ENCODE results near the gene ENO2.

ENO2 gene

GRCh38 chr12:6952121-6952862 is 37.9 kb downstream of the ENO2 start:
- no peak for DNase-seq

GRCh38 chr12:6952863-6953441 is 38.6 kb downstream of the ENO2 start:
- no peak for DNase-seq

GRCh38 chr12:6953442-6954315 is 39.3 kb downstream of the ENO2 start:
- DNase-seq = no peak

GRCh38 chr12:6954316-6955107 is 40.1 kb downstream of the ENO2 start:
- DNase-seq = no peak

- no peak for DNase-seq
Observed at GRCh38 chr12:6955108-6956020, 41.0 kb downstream of the ENO2 start.

GRCh38 chr12:6956021-6956727 is 41.8 kb downstream of the ENO2 start:
- no peak for DNase-seq

GRCh38 chr12:6957151-6957701 is 42.8 kb downstream of the ENO2 start:
- no peak for DNase-seq

- no peak for DNase-seq
Observed at GRCh38 chr12:6957741-6958608, 43.6 kb downstream of the ENO2 start.

- DNase-seq = no peak
Observed at GRCh38 chr12:6958609-6959057, 44.3 kb downstream of the ENO2 start.

- DNase-seq = no peak
Observed at GRCh38 chr12:6959058-6959804, 44.9 kb downstream of the ENO2 start.

- DNase-seq = no peak
Observed at GRCh38 chr12:6959805-6960592, 45.6 kb downstream of the ENO2 start.

GRCh38 chr12:6960593-6961277 is 46.4 kb downstream of the ENO2 start:
- DNase-seq = no peak

- no peak for DNase-seq
Observed at GRCh38 chr12:6961278-6961694, 46.9 kb downstream of the ENO2 start.

- DNase-seq = peak; percentile 86
Observed at GRCh38 chr12:6961695-6962284, 47.4 kb downstream of the ENO2 start.

GRCh38 chr12:6962285-6963015 is 48.1 kb downstream of the ENO2 start:
- DNase-seq = peak; percentile 82

- peak; percentile 93 for DNase-seq
Observed at GRCh38 chr12:6963016-6963731, 48.8 kb downstream of the ENO2 start.

All from NCI-H2107 (cell line).